Smooth muscle cell (in vitro differentiated cells): ENCODE data around the gene OPRL1. TPM values are rescaled to one million over a fixed set of nuclear protein-coding genes. Genes with fewer than 3 reads are reported as not detected.

ENCODE experiments used
- DNase-seq: peaks from one replicate; lab custom pipeline; 2025; ENCODE audit not compliant: unreplicated experiment; lab: John Stamatoyannopoulos, UW
- H2AFZ ChIP-seq: fragments of 200-600 bp; sonication (generic); 2 replicates; pipeline ENCODE4 v1.6.0; 2016; ENCODE audit warnings: antibody characterized with exemption, low read depth, mild to moderate bottlenecking
- H3F3A ChIP-seq: fragments of 200-600 bp; sonication (generic); 2 replicates; pipeline ENCODE4 v1.6.0; 2017; ENCODE audit warnings: antibody characterized with exemption, low read depth
- H3K27ac ChIP-seq: fragments of 200-600 bp; sonication (generic); 2 replicates; pipeline ENCODE4 v1.5.1; 2016; ENCODE audit warnings: low read depth, mild to moderate bottlenecking
- H3K27me3 ChIP-seq: fragments of 200-600 bp; sonication (generic); 2 replicates; pipeline ENCODE4 v1.6.1; 2016; ENCODE audit warnings: low read depth, mild to moderate bottlenecking
- H3K36me3 ChIP-seq: fragments of 200-600 bp; sonication (generic); 2 replicates; pipeline ENCODE4 v1.5.1; 2016; ENCODE audit warnings: low read depth
- H3K4me1 ChIP-seq: fragments of 200-600 bp; sonication (generic); 2 replicates; pipeline ENCODE4 v1.5.1; 2016; ENCODE audit warnings: low read depth
- H3K4me2 ChIP-seq: fragments of 200-600 bp; sonication (generic); 2 replicates; pipeline ENCODE4 v1.6.0; 2016; ENCODE audit warnings: mild to moderate bottlenecking
- H3K4me3 ChIP-seq: fragments of 200-600 bp; sonication (generic); 2 replicates; pipeline ENCODE4 v1.5.1; 2016; ENCODE audit warnings: mild to moderate bottlenecking
- H3K79me2 ChIP-seq: fragments of 200-600 bp; sonication (generic); 2 replicates; pipeline ENCODE4 v1.6.0; 2016; ENCODE audit warnings: low read depth, mild to moderate bottlenecking
- H3K9ac ChIP-seq: fragments of 200-600 bp; sonication (generic); 2 replicates; pipeline ENCODE4 v1.6.0; 2016; ENCODE audit warnings: low read depth
- H3K9me3 ChIP-seq: fragments of 200-600 bp; sonication (generic); replicated peaks from 2 replicates; pipeline ENCODE4 v1.5.1; 2016; ENCODE audit warnings: low read depth
- H4K20me1 ChIP-seq: fragments of 200-600 bp; sonication (generic); 2 replicates; pipeline ENCODE4 v1.6.0; 2016; ENCODE audit warnings: low read depth
- WGBS: methylation state at CpG from one replicate; pipeline ENCODE4 v1.1.7; 2016; ENCODE audit warnings: low lambda C conversion rate; 5-methylcytosine and 5-hydroxymethylcytosine counted together
- polyA plus RNA-seq: library from polyadenylated mRNA; unstranded; fragments of >200 nt; fragmentation: Nextera tagmentation; extraction: Ambion mirVana; gene quantifications from 2 replicates; pipeline ENCODE4 v1.2.1, GENCODE V29; 2016
- total RNA-seq: library from RNA; depleted of rRNA; stranded (reverse); fragments of >200 nt; gene quantifications from 2 replicates; pipeline ENCODE4 v1.2.3, GENCODE V29; 2014
- TF ChIP-seq, protein P1 (sequence below): fragments of 200-600 bp; sonication (generic); IDR thresholded peaks from 2 replicates; pipeline ENCODE4 v1.5.1; 2017; ENCODE audit warnings: borderline replicate concordance, mild to moderate bottlenecking, antibody characterized with exemption; ENCODE audit not compliant: insufficient read depth, poor library complexity, severe bottlenecking

The OPRL1 gene
- total and polyA plus RNA-seq, 2 experiments from 2014 or later: 3.1 to 6.4 TPM

DNA sequence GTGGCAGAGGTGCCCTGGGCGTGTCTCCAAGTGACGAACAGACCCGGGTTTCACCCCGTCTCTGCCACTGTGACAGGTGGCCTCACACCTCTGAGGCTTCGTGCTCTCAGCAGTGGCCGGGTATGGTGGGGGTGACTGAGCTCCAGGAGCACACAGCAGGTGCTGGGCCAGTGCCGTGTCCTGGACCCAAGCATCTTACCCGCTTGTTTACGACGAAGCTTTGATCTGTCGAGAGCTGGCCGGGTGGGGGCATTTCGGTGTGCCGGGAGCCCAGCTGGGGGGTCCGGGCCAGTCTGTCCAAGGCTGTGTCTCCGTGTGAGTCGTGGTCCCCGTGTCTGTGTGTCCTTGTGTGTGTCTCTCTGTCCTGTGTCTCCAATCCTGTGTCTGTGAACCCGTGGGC is 11.5 kb downstream of the OPRL1 start:
- H3K9me3 ChIP-seq: no peaks in the 10 kb centered on the region
- H3K79me2 ChIP-seq: no peaks in the 10 kb centered on the region
- H3K36me3 ChIP-seq: no peaks in the 10 kb centered on the region
- no peak overlapping the region for H3K9ac ChIP-seq
- DNase-seq: no peak
- H3K27me3 ChIP-seq: no peaks in the 10 kb centered on the region
- 85% methylated on average over 17 of the region's 19 CpGs for whole genome bisulfite sequencing
- TF ChIP-seq, protein P1, sequence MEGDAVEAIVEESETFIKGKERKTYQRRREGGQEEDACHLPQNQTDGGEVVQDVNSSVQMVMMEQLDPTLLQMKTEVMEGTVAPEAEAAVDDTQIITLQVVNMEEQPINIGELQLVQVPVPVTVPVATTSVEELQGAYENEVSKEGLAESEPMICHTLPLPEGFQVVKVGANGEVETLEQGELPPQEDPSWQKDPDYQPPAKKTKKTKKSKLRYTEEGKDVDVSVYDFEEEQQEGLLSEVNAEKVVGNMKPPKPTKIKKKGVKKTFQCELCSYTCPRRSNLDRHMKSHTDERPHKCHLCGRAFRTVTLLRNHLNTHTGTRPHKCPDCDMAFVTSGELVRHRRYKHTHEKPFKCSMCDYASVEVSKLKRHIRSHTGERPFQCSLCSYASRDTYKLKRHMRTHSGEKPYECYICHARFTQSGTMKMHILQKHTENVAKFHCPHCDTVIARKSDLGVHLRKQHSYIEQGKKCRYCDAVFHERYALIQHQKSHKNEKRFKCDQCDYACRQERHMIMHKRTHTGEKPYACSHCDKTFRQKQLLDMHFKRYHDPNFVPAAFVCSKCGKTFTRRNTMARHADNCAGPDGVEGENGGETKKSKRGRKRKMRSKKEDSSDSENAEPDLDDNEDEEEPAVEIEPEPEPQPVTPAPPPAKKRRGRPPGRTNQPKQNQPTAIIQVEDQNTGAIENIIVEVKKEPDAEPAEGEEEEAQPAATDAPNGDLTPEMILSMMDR: no peak
- H3K4me1 ChIP-seq: no peaks in the 10 kb centered on the region
- H3K4me2 ChIP-seq: no peak overlapping the region
- H3K4me3 ChIP-seq: no peak overlapping the region
- H4K20me1 ChIP-seq: peaks cover 3% of the 10 kb centered on the region
- H3K27ac ChIP-seq: no peak overlapping the region
- H2AFZ ChIP-seq: no peak overlapping the region
- no peaks in the 10 kb centered on the region for H3F3A ChIP-seq

DNA sequence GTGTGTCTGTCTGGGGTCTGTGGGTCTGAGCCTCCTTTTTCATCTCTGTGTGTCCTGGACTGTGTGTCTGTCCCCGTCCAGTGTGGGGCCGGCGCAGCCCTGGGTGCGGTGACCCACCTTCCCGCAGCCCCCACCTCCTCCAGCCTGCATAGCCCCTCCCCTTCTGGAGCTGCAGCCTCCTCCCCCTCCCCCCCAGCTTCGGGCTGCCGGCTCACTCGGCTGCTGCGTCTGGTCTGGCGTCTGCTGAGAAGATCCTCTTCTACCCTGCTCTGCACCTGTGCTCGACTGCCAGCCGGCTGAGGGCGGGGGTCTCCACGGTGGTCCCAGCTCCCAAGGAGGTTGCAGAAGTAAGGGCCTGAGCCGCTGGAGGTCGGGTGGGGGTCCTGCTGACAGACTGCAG is 11.9 kb downstream of the OPRL1 start:
- H4K20me1 ChIP-seq: peaks cover 3% of the 10 kb centered on the region
- no peaks in the 10 kb centered on the region for H3K4me1 ChIP-seq
- H3K9ac ChIP-seq: no peak overlapping the region
- no peaks in the 10 kb centered on the region for H3F3A ChIP-seq
- WGBS: 39% methylated on average over 5 of the region's 16 CpGs
- H3K27ac ChIP-seq: no peak overlapping the region
- TF ChIP-seq, protein P1: no peak
- H3K4me2 ChIP-seq: no peak overlapping the region
- no peaks in the 10 kb centered on the region for H3K27me3 ChIP-seq
- no peaks in the 10 kb centered on the region for H3K79me2 ChIP-seq
- no peak for DNase-seq
- H3K9me3 ChIP-seq: no peaks in the 10 kb centered on the region
- no peak overlapping the region for H3K4me3 ChIP-seq
- no peaks in the 10 kb centered on the region for H3K36me3 ChIP-seq
- no peak overlapping the region for H2AFZ ChIP-seq

DNA sequence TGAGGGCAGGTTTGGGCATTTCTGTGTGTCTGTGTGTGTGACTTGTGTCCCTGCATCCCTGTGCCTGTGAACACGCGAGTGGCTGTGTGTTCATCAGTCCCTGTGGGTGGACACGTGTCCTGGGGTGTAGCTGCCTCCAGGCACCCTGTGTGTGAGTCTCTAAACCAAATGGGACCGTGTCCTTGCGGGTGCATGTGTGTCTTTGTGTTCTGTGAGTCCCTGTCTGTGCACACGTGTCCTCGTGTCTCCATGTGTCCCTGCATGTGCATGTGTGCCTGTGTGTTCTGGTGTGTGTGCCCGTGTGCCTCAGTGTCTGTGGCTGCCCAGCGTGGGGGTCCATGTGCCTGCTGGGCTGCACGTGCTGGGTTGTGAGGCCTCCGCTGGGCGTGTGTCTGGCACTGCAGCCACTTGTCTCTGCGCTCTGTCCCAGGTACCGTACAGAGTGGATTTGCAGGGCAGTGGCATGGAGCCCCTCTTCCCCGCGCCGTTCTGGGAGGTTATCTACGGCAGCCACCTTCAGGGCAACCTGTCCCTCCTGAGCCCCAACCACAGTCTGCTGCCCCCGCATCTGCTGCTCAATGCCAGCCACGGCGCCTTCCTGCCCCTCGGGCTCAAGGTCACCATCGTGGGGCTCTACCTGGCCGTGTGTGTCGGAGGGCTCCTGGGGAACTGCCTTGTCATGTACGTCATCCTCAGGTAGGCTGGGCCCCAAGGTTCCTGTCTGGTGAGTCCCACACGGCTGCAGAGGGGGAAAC is 12.6 kb downstream of the OPRL1 start:
- H4K20me1 ChIP-seq: peaks cover 3% of the 10 kb centered on the region
- DNase-seq: no peak
- no peak overlapping the region for H3K9ac ChIP-seq
- H3K79me2 ChIP-seq: no peaks in the 10 kb centered on the region
- no peaks in the 10 kb centered on the region for H3K36me3 ChIP-seq
- no peaks in the 10 kb centered on the region for H3K27me3 ChIP-seq
- no peak overlapping the region for H2AFZ ChIP-seq
- no peaks in the 10 kb centered on the region for H3F3A ChIP-seq
- no peak overlapping the region for H3K4me3 ChIP-seq
- TF ChIP-seq, protein P1: no peak
- no peak overlapping the region for H3K27ac ChIP-seq
- no peak overlapping the region for H3K4me2 ChIP-seq
- WGBS: 82% methylated on average over 26 of the region's 27 CpGs
- H3K4me1 ChIP-seq: no peaks in the 10 kb centered on the region
- no peaks in the 10 kb centered on the region for H3K9me3 ChIP-seq

DNA sequence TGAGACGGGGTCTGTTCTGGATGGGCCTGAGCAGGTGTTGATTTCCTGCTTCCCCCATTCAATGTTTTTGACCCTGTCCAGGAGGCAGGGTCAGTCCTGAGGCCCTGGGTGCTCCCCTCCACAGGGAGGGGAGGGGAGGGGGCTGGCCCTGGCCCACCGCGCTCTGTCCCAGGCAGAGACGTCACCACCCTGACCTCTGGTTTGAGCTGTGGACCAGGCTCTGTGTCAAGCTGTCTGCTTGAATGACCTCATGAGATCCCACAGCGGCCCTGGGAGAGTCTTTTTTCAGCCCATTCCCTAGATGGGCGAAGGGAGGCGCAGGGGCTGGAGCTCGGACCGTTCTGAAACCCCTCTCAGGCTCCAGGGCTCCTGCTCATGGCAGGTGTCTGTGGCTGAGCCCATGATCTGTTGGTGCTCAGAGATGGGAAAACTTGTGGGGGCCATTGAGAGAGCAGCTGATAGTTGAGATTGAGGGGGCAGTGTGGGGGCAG is 13.2 kb downstream of the OPRL1 start:
- no peaks in the 10 kb centered on the region for H3K79me2 ChIP-seq
- H3K4me2 ChIP-seq: no peak overlapping the region
- no peak for DNase-seq
- no peaks in the 10 kb centered on the region for H3F3A ChIP-seq
- H3K27ac ChIP-seq: no peak overlapping the region
- no peaks in the 10 kb centered on the region for H3K27me3 ChIP-seq
- no peaks in the 10 kb centered on the region for H3K9me3 ChIP-seq
- TF ChIP-seq, protein P1: no peak
- H4K20me1 ChIP-seq: peaks cover 3% of the 10 kb centered on the region
- H3K36me3 ChIP-seq: no peaks in the 10 kb centered on the region
- no peak overlapping the region for H3K9ac ChIP-seq
- no peak overlapping the region for H3K4me3 ChIP-seq
- 76% methylated on average over 8 of the region's 9 CpGs for WGBS
- H2AFZ ChIP-seq: no peak overlapping the region
- no peaks in the 10 kb centered on the region for H3K4me1 ChIP-seq
